OCI-LY7 (cell line): ENCODE measurements around the gene INPP4A. TPM values are rescaled to one million over a fixed set of nuclear protein-coding genes. Genes with fewer than 3 reads are reported as not detected.

Source experiments
- BruUV-seq: library from RNA; stranded (reverse); fragments of 400-500 nt; replicated peaks from 2 replicates; lab custom pipeline; 2021; lab: Mats Ljungman, UMichigan
- CTCF ChIA-PET: fragments of 300-600 bp; sonication (Branson Sonifier 250); formaldehyde crosslinking; loops from one replicate; lab custom pipeline; 2022; ENCODE audit warnings: antibody characterized with exemption; ENCODE audit not compliant: unreplicated experiment; lab: Charles Lee
- POLR2A ChIA-PET: fragments of 300-600 bp; sonication (Branson Sonifier 250); formaldehyde crosslinking; loops from one replicate; lab custom pipeline; 2022; ENCODE audit warnings: antibody characterized with exemption; lab: Charles Lee
- DNase-seq: peaks from one replicate; pipeline ENCODE4 v3.0.0-alpha.2; 2015; ENCODE audit warnings: low spot score
- H2AFZ ChIP-seq: fragments of 200-600 bp; sonication (generic), shearing (Covaris generic); 2 replicates; pipeline ENCODE4 v1.6.1; 2014; ENCODE audit warnings: mild to moderate bottlenecking, antibody characterized with exemption, low read length, moderate library complexity
- H3K27ac ChIP-seq: fragments of 200-600 bp; sonication (generic); 2 replicates; pipeline ENCODE4 v1.5.1; 2014; ENCODE audit warnings: mixed run types, low read depth, mild to moderate bottlenecking, moderate library complexity, low read length, inconsistent platforms; ENCODE audit not compliant: poor library complexity, severe bottlenecking
- H3K36me3 ChIP-seq: fragments of 200-600 bp; sonication (generic); 2 replicates; pipeline ENCODE4 v1.6.1; 2014; ENCODE audit warnings: mild to moderate bottlenecking, antibody characterized with exemption, low read length, moderate library complexity, mixed read lengths; ENCODE audit not compliant: insufficient read depth
- H3K4me1 ChIP-seq: fragments of 200-600 bp; sonication (generic); 2 replicates; pipeline ENCODE4 v1.5.1; 2014; ENCODE audit warnings: mild to moderate bottlenecking, low read length; ENCODE audit not compliant: insufficient read depth, poor library complexity, severe bottlenecking
- H3K4me2 ChIP-seq: fragments of 200-600 bp; sonication (generic); 2 replicates; pipeline ENCODE4 v1.6.1; 2014; ENCODE audit warnings: mild to moderate bottlenecking, low read length
- H3K4me3 ChIP-seq: fragments of 200-600 bp; sonication (generic); 2 replicates; pipeline ENCODE4 v1.5.1; 2014; ENCODE audit warnings: mild to moderate bottlenecking, low read depth, low read length; ENCODE audit not compliant: poor library complexity, severe bottlenecking
- H3K79me2 ChIP-seq: fragments of 200-600 bp; sonication (generic); 2 replicates; pipeline ENCODE4 v1.6.1; 2016; ENCODE audit warnings: low read depth, mild to moderate bottlenecking, low read length, moderate library complexity, mixed read lengths; ENCODE audit not compliant: insufficient read depth
- H3K9me2 ChIP-seq: fragments of 200-600 bp; sonication (generic); 2 replicates; pipeline ENCODE4 v1.6.1; 2016; ENCODE audit warnings: mild to moderate bottlenecking, low read length, mixed read lengths; ENCODE audit not compliant: insufficient read depth
- H3K9me3 ChIP-seq: fragments of 200-600 bp; sonication (generic); 2 replicates; pipeline ENCODE4 v1.6.1; 2014; ENCODE audit warnings: mild to moderate bottlenecking, mixed run types, low read length, mixed read lengths
- H4K20me1 ChIP-seq: fragments of 200-600 bp; sonication (generic); 2 replicates; pipeline ENCODE4 v1.6.1; 2014; ENCODE audit warnings: mild to moderate bottlenecking, antibody characterized with exemption, low read length, moderate library complexity, mixed read lengths; ENCODE audit not compliant: insufficient read depth
- EZH2phosphoT487 ChIP-seq: fragments of 200-600 bp; sonication (generic); IDR thresholded peaks from 2 replicates; pipeline ENCODE4 v1.6.1; 2018; ENCODE audit warnings: low read depth, borderline replicate concordance, mild to moderate bottlenecking, mixed run types, antibody characterized with exemption, low read length, moderate library complexity, mixed read lengths
- intact Hi-C: fragments of 100-400 bp; cut with micrococcal nuclease; formaldehyde crosslinking; loops from one replicate; pipeline ENCODE4 v1.10.0; 2022; ENCODE audit not compliant: unreplicated experiment
- total RNA-seq, 2 experiments: library from RNA; depleted of rRNA in 1 of 2; stranded (reverse); fragments of >200 nt in 1 of 2; shearing (Covaris generic) in 1 of 2; gene quantifications; 2 replicates each; pipeline ENCODE4 v1.2.3, GENCODE V29; 2014 to 2022
- TF ChIP-seq, protein P1 (sequence below): fragments of 200-600 bp; sonication (generic); conservative IDR thresholded peaks from 2 replicates; pipeline ENCODE4 v1.5.1; 2014; ENCODE audit warnings: mild to moderate bottlenecking, antibody characterized with exemption, low read length, moderate library complexity, mixed read lengths

INPP4A gene
- total RNA-seq, 2 experiments from 2014 or later: 28.5 to 28.6 TPM

DNA sequence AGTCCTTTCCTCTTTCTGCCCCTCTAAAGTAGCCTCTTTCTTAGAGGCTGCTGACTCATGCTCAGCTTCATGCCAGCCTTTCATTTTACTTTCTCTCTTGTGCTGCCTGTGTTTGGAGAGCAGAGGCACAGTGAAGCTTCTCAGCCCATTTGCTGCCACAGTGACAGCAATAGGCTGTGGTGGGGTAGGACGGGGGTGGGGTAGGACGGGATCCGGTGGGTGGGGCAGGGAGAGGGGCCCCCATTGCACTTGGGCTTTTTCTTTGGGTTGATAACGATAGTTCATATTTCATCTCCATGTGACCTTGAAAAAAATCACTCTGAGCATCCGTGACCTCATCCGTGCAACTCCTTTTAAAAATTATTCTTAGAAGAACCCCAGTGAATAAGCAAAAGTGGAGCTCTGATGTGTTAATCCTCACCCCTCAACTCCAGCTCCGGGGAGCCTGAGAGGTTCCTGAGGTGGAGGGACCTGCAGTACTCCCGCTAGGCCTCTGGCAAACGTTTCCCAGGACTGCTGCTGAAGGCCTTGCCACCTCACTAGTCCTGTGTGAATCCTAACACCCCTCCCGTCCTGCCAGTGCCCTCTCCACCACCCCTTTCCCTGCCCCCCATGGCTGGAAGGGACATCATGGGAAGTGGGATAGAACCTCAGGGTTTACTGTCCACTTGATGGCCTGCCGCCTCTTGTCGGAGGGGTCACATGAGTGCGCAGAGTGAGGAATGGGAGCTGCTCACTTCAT lies 70.8 kb downstream of the INPP4A start:
- intact Hi-C loops: no loop called here
- H3K9me3 ChIP-seq: no peaks in the 10 kb centered on the region
- no peak overlapping the region for H2AFZ ChIP-seq
- no peaks in the 10 kb centered on the region for H3K36me3 ChIP-seq
- no peaks in the 10 kb centered on the region for H3K9me2 ChIP-seq
- BruUV-seq: no TSS peak
- H4K20me1 ChIP-seq: no peaks in the 10 kb centered on the region
- POLR2A ChIA-PET: no interaction called here
- H3K4me1 ChIP-seq: no peaks in the 10 kb centered on the region
- no peak for DNase-seq
- H3K4me2 ChIP-seq: no peak overlapping the region
- no peak overlapping the region for H3K4me3 ChIP-seq
- TF ChIP-seq, protein P1, sequence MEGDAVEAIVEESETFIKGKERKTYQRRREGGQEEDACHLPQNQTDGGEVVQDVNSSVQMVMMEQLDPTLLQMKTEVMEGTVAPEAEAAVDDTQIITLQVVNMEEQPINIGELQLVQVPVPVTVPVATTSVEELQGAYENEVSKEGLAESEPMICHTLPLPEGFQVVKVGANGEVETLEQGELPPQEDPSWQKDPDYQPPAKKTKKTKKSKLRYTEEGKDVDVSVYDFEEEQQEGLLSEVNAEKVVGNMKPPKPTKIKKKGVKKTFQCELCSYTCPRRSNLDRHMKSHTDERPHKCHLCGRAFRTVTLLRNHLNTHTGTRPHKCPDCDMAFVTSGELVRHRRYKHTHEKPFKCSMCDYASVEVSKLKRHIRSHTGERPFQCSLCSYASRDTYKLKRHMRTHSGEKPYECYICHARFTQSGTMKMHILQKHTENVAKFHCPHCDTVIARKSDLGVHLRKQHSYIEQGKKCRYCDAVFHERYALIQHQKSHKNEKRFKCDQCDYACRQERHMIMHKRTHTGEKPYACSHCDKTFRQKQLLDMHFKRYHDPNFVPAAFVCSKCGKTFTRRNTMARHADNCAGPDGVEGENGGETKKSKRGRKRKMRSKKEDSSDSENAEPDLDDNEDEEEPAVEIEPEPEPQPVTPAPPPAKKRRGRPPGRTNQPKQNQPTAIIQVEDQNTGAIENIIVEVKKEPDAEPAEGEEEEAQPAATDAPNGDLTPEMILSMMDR: no peak
- no peak for TF ChIP-seq EZH2phosphoT487
- CTCF ChIA-PET: no interaction called here
- H3K79me2 ChIP-seq: no peaks in the 10 kb centered on the region
- no peak overlapping the region for H3K27ac ChIP-seq

DNA sequence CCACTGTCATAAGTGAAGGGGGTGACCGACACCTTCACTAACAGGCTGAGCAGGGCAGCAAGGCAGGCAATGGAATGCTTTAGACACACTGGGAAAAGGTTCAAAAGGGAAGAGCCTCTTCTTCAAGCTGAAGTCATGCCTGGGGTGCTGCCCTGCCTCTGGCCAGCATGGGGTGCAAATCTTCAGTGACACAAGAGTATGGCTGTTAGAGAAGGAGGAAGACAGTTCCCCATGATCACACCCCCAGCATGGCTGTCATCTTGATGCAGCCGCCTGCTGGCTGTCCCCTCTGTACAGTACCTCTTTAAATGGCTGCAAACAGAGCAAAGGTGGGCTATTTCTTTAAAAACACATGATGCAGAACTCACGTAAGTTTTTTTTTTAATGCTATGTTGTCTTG lies 71.9 kb downstream of the INPP4A start:
- ChIA-PET CTCF (no interaction called here), POLR2A (no interaction called here)
- no peak overlapping the region for H3K4me3 ChIP-seq
- H3K4me2 ChIP-seq: no peak overlapping the region
- H3K27ac ChIP-seq: no peak overlapping the region
- no TSS peak for BruUV-seq
- H3K79me2 ChIP-seq: no peaks in the 10 kb centered on the region
- intact Hi-C loops: no loop called here
- no peaks in the 10 kb centered on the region for H3K36me3 ChIP-seq
- no peak overlapping the region for H2AFZ ChIP-seq
- H3K4me1 ChIP-seq: no peaks in the 10 kb centered on the region
- no peak for DNase-seq
- H4K20me1 ChIP-seq: no peaks in the 10 kb centered on the region
- H3K9me2 ChIP-seq: no peaks in the 10 kb centered on the region
- no peaks in the 10 kb centered on the region for H3K9me3 ChIP-seq
- TF ChIP-seq, protein P1: no peak
- no peak for TF ChIP-seq EZH2phosphoT487

DNA sequence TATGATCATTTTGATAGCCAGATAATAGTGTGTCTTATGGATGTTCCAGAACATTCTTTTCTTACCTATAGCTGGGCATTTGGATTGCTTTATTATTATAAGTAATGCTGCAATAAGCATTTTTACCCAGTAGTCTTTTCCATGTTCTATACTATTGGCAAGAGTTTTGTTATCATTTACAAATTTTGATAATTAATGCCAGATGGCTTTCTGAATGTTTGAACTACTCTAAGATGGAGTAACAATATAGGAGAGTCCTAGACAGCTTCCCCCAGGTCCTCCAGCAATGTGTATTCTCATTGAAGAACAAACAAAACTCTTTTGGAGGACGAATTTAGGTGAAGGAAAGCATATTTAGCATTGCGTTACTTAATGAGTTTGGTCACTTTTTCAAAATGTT lies 73.0 kb downstream of the INPP4A start:
- DNase-seq: no peak
- Histone ChIP-seq H3K4me1 (no peaks in the 10 kb centered on the region), H3K4me3 (no peak overlapping the region), H2AFZ (no peak overlapping the region), H3K9me2 (no peaks in the 10 kb centered on the region), H3K79me2 (no peaks in the 10 kb centered on the region), H3K36me3 (no peaks in the 10 kb centered on the region), H4K20me1 (no peaks in the 10 kb centered on the region), H3K9me3 (no peaks in the 10 kb centered on the region), H3K27ac (no peak overlapping the region), H3K4me2 (no peak overlapping the region)
- BruUV-seq: no TSS peak
- CTCF ChIA-PET: no interaction called here
- intact Hi-C loops: loop anchor here (2.0 kb wide), 1 partner anchor 105 kb away; no protein-coding TSS in a partner anchor
- POLR2A ChIA-PET: no interaction called here
- TF ChIP-seq, protein P1: no peak
- no peak for TF ChIP-seq EZH2phosphoT487
